Measurements from ENCODE around the gene PCGF2.
"Not testable (repeated sequence)": the region's sequence is repeated elsewhere in the genome, so short reads cannot be mapped to it uniquely, and the experiment has no call there.

Gene PCGF2

DNA sequence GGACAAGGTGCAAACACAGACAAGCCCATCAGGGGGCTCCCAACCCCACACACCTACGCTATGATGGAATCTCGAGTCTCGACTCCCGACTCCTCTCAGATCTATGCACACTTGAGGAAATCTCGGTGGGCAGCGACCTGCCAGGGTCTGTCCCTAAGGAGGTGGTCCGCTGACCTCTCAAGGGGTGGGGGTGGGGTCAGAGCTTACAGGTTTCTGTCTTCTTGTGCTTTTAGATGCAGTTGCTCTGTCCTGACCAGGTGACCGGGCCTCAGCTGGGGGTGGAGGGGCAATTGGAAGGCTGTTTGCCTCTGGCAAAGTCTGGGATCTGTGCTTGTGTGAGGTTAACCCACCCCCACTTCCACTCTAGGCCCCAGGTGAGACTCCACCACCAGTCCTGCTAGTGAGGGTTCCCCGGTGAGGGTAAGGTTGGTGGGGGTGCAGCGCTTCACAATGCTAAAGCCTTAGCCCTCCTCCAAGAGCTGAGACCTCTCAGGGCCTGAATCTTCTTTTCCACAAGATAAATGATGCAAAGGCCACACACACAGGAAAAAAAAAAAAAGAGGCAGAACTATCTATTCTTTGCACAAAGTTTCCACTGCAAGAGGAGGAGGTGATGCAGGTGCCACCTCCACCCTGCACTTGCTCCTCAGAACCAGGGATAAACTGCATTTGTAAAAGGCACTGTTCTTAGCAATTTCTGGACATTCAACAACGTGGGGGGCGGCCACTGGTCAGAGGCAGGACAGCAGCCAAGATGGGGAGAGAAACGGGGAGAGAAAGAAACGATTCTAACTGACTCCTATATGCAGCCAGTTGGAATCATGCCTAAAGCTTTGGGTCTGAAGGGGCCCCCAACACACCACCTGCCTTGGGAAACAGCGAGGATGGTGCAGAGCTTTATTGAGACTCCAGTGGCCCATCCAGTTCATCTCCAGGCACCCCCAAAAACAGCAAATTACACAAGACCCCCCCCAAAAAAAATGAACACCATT is 13.9 kb downstream of the PCGF2 start:
- no peak for DNase-seq

DNA sequence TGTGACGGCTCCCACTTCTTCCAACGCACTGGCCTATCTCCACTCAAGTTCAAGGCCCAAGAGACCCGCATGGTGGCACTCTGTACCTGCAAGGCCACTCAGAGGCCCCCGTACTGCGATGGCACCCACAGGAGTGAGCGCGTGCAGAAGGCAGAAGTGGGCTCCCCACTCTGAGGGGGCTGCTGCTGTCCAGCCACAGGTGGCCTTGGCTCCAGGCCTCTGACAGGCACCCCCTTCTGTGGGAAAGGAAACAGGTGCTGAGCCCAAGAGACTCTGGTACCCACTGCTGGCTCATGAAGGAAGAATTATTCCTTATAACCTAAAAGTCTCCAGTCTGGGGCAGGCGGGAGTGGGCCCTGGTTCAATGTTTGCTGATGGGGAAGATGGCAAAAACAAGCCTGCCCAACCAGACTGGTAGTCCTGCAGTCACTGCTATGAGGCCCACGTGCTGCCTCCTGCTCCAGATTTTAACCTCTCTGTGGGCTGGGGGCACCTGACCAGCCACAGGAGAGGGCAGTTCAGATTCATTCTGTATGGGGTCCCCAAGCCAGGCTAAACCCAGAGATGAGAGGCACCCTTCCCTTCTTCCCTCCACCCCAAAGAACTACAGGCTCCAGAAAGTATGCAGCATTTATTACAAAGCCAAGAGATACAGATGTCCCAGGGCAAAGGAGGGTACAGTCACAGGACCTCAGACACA is 14.7 kb downstream of the PCGF2 start:
- DNase-seq: no peak

DNA sequence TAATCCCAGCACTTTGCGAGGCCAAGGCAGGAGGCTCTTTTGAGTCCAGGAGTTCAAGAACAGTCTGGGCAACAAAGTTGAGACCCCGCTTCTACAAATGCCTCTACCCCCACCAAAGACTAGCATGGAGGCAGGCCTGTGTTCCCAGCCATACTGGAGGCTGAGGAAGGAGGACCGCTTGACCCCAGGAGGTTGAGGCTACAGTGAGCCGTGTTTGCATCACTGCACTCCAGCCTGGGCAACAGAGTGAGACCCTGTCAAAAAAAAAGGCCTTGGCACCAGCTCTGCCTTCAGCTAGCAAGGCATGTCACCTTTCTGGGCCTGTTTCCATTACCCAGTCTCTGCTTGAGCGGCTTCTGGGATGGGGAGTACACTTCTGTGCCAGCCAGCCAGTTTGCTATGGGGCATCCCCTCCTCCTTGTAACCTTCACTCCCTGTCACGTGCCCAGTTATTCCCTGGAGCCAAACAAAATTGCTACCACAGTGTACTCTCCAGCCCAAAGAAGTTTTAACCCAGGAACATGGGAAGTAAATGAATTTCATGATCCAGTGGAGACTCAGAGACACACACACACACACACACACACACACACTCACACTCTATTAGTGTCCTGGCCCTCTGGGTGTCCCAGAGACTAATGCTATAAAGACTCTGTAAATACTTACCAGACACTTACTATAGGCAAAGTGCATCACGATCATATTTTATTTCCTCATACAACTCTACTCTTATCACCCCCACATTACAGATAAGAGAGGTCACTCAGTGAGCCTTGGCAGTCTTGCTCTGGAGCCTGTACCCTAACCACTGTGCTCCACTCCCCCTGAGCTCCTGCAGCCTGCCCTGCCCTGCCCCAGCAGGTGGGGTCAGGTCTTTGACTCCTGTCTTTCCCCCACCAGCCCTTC is 15.5 kb downstream of the PCGF2 start:
- DNase-seq: no peak

DNA sequence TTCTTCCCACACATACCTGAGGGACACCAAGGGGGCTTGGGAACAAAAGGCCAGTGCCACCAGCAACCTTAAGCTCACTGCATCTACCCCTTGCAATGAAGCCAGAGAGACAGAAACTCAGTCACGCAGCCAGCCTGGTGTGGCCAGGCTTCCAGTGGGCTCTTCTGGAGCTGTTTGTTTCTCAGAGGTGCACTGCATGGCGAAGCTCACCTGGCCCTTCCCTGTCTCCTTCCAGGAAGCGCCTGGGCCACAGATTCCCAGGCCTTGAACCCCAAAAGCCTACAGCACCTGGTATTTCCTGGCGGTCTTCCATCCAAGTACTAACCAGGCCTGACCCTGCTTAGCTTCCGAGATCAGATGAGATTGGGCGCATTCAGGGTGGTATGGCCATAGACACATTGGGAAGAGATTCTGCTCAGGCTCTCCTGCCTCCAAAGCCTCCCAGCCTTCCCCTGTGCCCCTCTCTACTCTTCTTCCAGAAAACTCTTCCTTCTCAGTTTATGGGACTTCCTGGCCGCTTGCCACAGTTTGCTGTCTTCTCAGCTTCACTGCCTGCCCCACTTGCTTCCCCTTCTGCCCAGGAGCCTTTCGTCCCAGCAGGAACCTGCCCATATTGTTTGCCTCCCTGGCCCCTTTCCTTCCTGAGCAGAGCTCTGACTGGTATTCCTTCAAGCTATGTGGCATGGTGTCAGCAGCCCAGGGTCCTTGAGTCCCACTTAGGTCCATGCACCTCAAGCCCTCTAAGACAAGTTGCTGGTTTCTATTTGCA is 16.4 kb downstream of the PCGF2 start:
- no peak for DNase-seq

DNA sequence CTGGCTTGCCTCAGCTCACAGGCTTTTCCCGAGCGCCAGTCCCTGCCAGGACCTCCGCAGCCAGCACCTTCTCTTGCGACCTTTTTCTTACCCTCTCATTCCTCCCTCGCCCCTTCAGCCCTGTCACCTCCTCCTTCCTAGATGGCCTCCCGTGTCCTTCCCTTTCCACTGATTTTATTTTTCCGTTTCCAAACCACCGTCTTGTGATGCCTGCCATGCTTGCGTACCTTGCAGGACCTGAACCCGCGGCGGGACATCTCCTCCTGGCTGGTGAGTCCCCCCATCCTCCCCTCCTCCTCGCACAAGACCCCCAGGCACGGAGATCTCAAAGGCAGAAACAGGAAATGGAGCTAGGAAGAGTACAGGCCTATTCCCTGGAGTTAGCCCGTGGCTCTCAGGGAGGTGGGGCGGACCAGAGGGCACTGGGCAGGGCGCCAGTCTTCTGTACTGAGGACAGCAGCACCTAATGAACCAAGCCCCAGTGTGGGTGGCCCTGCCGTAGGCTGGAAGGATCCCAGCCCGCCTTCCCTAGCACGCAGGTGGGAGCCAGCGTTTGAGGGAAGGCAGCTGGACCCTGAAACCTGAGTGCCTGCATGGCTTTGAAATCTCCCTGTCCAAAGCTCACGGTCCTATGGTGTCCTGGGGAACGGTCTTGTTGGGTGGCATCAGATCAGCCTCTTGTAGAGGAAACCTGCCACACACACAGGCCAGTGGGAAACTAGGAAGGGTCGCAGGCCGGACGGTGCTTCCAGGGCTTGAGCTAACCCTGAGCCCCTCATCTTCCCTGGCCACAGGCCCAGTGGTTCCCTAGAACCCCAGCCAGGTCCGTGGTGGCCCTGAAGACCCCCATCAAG is 17.4 kb downstream of the PCGF2 start:
- DNase-seq: no peak

DNA sequence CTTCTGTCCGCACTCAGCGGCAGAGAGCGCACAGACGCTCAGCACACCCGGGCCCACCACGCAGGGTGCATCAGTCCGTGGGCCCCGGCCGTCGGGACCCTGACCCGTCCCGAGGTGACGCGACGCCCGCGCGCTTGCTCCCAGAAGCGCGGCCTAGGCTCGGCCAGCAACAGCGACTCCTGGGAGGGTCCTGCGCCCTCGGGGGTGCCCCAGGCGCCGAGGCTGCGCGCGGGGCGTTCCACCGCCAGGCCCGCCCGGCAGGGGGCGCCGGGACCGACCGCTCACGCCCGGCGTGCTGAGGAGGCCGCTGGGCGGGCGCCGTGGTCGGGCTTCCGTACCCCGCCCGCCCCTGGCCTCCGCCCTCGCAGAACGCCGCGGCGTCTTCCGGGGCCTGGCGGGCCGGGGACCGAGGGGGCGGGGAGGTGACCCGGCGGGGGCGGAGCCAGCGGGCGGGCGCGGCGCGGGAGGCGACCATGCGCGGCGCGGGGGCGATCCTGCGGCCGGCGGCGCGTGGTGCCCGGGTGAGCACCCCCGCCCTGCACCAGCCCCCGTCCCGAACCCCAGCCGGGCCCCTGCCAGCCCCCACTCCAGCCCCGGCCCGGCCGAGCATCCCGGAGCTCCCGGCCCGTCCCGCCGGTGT is 18.1 kb downstream of the PCGF2 start, which contains the start of gene CISD3:
TSS of gene CISD3 (plus strand) at position 456 of the 640 bp plus-strand sequence. CDS start at position 474, 18 bp downstream.
- no peak for DNase-seq

DNA sequence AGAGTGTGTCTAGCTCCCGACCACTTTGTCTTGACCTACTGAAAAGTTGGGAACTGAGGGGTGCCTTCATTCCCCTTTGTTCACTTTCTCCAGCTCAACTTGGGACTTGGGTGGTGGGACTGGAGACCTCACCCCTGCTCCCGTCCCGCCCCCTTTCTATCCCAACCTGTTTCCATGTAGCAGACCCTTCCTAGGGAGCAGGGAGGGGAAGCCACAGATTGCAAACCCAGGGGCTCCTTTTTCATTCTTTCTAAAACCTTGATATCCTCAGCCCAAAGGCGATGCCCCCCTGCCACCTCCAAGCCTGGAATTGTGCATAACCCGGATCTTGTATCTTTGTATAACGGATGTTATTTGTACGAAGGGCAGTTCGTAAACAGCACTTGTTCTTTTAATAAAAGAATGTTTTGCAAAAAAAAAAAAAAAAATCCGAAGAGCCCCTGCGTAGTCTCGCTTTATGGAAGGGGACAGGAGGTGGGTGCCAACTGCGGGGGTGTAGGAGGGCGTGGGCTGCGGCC is 18.7 kb downstream of the PCGF2 start:
- DNase-seq: no peak

DNA sequence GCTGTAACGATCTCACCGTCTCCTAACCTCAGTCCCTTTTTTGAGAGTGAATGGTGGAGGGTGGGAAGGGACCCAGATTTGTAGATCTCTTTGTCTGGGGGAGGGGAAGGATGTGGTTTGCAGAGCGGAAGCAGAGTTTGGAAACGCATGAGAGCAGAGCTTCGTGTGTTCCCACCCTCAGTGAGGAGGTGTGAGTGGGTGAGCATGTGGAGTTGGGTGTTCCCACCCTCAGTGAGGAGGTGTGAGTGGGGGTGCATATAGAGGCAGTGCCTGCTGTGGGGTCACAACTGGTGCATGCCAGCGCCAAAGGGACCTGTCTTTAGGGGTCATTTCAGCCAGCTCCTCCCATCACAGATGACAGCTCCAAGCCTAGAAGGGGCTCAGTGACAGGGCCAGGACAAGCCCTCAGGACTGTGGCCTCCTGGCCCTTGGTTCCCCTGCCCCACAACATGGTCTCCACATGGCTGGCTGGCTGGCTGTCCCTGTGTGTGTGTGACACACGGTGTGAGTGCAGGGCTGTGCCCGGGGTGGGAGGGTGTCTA is 19.8 kb downstream of the PCGF2 start:
- no peak for DNase-seq

DNA sequence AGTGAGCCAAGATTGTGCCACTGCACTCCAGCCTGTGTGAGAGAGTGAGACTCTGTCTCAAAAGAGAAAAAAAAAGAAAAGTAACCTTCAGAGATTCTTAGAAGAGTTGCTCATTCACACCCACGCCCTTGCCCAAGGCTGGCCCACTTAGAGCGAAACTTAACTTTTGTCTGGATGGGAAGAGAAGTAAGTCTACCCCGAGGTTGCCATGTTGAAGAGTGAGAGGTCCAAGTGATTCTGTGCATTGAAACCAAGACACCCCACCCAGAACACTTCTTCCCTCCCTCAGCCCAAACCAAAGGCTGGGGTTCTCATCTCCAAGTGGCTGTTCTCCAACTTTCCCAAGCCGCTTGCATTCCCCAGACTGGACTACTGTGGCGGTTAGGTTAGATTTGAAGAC is 20.4 kb downstream of the PCGF2 start:
- DNase-seq: no peak

DNA sequence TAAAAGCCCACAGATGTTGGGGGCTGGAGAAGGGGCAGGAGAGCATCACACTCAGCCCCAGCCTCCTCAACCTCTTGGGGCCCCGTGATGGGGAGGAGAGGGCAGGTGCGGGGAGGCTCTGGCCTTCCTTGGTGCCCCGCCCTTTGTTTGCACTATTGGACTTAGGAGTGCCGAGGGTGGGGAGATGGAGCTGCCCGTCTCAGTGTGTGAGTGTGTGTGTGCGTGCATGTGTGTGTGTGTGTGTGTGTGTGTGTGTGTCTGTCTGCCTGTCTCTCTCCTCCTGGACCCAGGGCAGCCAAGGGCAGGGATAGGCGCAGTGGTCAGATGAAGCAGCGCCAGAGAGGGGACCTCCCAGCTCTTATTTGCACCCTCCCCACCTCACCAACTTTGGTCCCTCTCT is 22.0 kb downstream of the PCGF2 start:
- not testable (repeated sequence) for DNase-seq

DNA sequence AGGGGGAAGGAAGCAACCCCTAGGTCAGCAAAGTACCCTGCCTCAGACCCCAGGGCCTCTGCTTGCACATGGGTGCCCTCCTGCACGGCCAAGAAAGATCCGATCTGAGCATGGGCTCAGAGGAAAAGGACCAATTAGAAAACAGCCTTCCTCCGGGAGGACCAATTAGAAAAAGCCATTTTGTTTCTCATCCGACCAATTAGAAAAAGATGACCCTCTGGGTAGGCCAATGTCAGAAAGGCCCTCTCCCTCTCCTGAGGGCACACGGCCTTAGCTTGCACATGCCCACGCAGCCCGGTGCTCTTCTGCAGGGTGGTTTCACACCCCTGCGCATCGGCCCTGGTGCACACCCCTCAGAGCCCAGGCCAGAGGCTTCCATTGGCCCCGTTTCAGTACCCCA is 23.1 kb downstream of the PCGF2 start:
- DNase-seq: no peak

DNA sequence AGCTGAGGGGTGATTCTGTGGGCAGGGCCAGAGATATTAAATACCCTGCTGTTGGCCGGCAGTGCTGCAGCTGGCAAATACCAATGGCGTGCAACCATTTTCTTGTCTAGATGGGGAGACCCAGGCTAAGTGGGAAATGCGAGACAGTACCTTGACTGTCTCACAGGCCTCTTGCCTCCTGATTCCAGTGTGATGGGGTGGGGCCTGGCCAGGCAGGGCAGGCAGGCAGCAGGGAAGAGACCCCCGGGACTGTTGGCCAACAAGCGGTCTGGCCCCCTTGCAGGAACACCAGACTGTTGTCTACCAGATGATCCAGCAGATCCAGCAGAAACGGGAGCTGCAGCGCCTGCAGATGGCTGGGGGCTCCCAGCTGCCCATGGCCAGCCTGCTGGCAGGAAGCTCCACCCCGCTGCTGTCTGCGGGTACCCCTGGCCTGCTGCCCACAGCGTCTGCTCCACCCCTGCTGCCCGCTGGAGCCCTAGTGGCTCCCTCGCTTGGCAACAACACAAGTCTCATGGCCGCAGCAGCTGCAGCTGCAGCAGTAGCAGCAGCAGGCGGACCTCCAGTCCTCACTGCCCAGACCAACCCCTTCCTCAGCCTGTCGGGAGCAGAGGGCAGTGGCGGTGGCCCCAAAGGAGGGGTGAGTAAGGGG is 23.7 kb downstream of the PCGF2 start:
- no peak for DNase-seq

DNA sequence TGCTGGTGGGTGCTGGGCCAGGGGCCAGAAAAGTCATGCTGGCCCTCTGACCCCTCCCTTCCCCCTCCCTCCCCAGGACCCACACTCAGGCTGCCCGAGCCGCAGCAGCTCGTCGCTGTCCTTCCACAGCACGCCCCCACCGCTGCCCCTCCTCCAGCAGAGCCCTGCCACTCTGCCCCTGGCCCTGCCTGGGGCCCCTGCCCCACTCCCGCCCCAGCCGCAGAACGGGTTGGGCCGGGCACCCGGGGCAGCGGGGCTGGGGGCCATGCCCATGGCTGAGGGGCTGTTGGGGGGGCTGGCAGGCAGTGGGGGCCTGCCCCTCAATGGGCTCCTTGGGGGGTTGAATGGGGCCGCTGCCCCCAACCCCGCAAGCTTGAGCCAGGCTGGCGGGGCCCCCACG is 26.3 kb downstream of the PCGF2 start:
- DNase-seq: no peak

DNA sequence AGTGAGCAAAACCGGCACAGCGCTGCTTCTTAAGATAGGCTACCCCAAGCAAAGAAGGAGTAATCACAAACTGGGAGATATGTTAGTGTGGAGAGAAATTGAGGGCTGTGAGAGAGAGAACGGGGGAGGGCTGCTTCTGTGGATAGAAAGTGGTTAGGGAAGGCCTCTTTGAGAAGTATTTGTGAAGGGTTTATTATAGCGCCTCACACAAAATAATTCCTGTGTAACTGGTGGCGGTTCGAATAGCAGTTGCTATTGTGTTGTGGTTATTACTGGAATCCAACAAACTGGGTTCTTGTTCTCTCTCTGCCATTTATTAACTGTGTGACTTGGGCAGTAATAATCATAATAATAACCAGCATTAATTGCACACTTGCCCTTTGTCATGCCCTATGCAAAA is 27.2 kb downstream of the PCGF2 start:
- no peak for DNase-seq

DNA sequence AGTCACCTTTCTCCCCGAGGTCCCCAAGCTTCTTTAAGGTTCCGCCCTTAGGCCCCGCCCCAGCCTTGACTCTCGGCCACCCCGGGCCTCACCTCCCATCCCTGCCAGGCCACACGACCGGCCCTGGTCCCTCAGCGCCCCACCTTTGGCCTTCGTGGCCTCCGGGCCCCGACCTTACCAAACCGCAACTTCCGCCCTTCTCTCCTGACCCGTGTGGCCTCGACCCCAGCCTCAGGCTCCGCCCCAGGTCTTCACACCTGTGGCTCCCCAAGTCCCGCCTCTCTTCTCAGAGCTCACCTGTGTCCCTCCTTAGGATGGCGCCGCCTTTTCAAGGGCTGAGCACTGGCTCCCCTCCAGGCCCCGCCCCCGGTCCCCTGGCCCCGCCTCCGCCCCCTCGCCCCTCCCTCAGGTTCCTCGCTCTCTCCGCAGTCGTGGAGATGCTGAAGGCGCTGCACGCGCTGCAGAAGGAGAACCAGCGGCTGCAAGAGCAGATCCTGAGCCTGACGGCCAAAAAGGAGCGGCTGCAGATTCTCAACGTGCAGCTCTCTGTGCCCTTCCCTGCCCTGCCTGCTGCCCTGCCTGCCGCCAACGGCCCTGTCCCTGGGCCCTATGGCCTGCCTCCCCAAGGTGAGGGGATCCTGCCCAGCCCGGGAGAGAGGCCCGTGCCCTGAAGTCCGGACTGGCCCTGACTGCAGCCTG is 28.0 kb downstream of the PCGF2 start:
- no peak for DNase-seq

DNA sequence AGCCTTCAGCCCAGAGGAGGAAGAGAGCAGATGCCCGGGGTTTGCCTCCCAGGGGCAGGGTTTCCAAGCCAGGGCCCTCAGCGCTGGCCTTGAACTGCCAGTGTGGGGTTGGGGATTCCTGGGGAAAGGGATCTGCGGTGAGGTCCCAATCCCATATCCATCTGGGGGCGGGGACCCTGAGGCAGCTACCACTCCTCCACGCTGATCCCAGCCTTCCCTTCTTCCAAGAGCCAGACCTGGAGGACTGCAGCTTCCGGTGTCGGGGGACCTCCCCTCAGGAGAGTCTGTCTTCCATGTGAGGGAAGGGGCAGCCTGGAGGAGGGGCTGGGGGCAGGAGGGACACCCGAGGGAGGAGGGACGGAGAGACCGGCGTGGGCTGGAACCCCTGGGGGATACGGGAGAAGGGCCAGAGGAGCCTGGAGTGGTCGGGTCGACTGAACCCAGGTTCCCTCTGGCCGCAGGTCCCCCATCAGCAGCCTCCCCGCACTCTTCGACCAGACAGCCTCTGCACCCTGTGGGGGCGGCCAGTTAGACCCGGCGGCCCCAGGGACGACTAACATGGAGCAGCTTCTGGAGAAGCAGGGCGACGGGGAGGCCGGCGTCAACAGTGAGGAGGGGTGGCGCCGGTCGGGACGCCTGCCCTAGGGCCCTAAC is 28.7 kb downstream of the PCGF2 start:
- no peak for DNase-seq

DNA sequence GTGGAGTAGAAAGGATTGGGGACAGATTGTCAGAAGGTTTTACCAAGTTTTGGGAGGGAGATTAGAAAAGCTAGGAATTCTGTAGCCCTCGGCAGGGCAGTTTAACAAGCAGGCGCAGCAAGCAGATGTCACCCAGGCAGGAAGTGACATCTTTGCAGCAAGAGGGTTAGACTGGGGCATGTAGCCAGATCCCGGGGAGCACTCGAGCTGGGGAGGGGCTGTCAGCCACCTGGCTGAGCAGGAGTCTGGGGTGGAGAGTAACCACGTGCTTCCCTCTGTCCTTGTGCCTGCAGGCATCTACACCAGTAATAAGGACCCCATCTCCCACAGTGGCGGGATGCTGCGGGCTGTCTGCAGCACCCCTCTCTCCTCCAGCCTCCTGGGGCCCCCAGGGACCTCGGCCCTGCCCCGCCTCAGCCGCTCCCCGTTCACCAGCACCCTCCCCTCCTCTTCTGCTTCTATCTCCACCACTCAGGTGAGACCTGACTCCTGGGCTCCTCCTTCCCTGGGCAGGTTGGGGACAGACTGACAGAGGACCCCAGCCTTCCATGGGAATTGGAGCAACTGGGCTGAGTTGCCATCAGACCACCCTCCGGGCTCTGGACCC is 30.9 kb downstream of the PCGF2 start:
- no peak for DNase-seq

Data from cortex of kidney (tissue), 1 donor.